GM12878 (cell line): ENCODE data around the gene VASP. TPM values are rescaled to one million over a fixed set of nuclear protein-coding genes. Genes with fewer than 3 reads are reported as not detected.

Experiments used
- ATAC-seq: fragments of 200-7000 bp; cut with Tn5 transposase; 3 replicates; pipeline ENCODE4 v1.9.1; 2020; ENCODE audit warnings: mild to moderate bottlenecking, moderate library complexity
- BruUV-seq: library from RNA; stranded (reverse); fragments of 400-500 nt; replicated peaks from 2 replicates; lab custom pipeline; 2021; lab: Mats Ljungman, UMichigan
- CTCF ChIA-PET: fragments of 300-600 bp; sonication (Branson Sonifier 250); formaldehyde crosslinking; extraction: SDS; loops from one replicate; lab custom pipeline; 2021; ENCODE audit warnings: inconsistent platforms; lab: Yijun Ruan, JAX
- POLR2A ChIA-PET: fragments of 350-600 bp; formaldehyde crosslinking; extraction: SDS; loops from one replicate; lab custom pipeline; 2021; ENCODE audit warnings: inconsistent platforms; lab: Charles Lee
- RAD21 ChIA-PET: fragments of 300-600 bp; sonication (Branson Sonifier 250); formaldehyde crosslinking; loops from one replicate; lab custom pipeline; 2023; ENCODE audit warnings: antibody characterized with exemption; ENCODE audit not compliant: unreplicated experiment; lab: Charles Lee
- SMC1A ChIA-PET: fragments of 300-600 bp; sonication (Branson Sonifier 250); formaldehyde crosslinking; loops from one replicate; lab custom pipeline; 2023; ENCODE audit not compliant: unreplicated experiment, uncharacterized antibody; lab: Charles Lee
- DNase-seq: peaks from one replicate; pipeline ENCODE4 v3.0.0-alpha.2; 2011; ENCODE audit warnings: low read depth, low spot score
- FAIRE-seq: peaks from 3 replicates; lab custom pipeline; 2011; peaks lifted over from hg19 to GRCh38; lab: Jason Lieb, UNC
- H2AFZ ChIP-seq: 2 replicates; pipeline ENCODE4 v1.6.0; 2011; ENCODE audit warnings: low read depth, low read length, control low read depth; ENCODE audit not compliant: control insufficient read depth
- H3K27ac ChIP-seq: 2 replicates; pipeline ENCODE4 v1.5.1; 2011; ENCODE audit warnings: control low read depth; ENCODE audit not compliant: control insufficient read depth, insufficient read depth
- H3K27me3 ChIP-seq, 2 experiments: replicated peaks in 1 of 2; 2 replicates each; pipeline versions ENCODE4 v1.6.0 to v1.6.1; 2011; ENCODE audit warnings: low read length in 1 of 2; ENCODE audit not compliant: control insufficient read depth in 2 of 2, insufficient read depth in 2 of 2
- H3K36me3 ChIP-seq, 2 experiments: 2 replicates each; pipeline ENCODE4 v1.5.1; 2011; ENCODE audit warnings: low read length in 1 of 2; ENCODE audit not compliant: control insufficient read depth in 2 of 2, insufficient read depth in 2 of 2
- H3K4me1 ChIP-seq: 2 replicates; pipeline ENCODE4 v1.6.1; 2011; ENCODE audit warnings: mild to moderate bottlenecking, low read length, moderate library complexity, mixed read lengths; ENCODE audit not compliant: control insufficient read depth, insufficient read depth
- H3K4me2 ChIP-seq: 2 replicates; pipeline ENCODE4 v1.6.0; 2011; ENCODE audit warnings: control low read depth; ENCODE audit not compliant: control insufficient read depth, insufficient read depth
- H3K4me3 ChIP-seq: fragments of 200-600 bp; sonication (generic); 2 replicates; pipeline ENCODE4 v1.5.1; 2016
- H3K79me2 ChIP-seq: 2 replicates; pipeline ENCODE4 v1.6.0; 2011; ENCODE audit warnings: low read length; ENCODE audit not compliant: control insufficient read depth, insufficient read depth
- H3K9ac ChIP-seq: 2 replicates; pipeline ENCODE4 v1.8.0; 2011; ENCODE audit warnings: low read length, control low read depth, mixed read lengths; ENCODE audit not compliant: control insufficient read depth, insufficient read depth
- H3K9me3 ChIP-seq: replicated peaks from 3 replicates; pipeline ENCODE4 v1.5.1; 2011; ENCODE audit warnings: mild to moderate bottlenecking, low read length; ENCODE audit not compliant: control insufficient read depth, insufficient read depth
- H4K20me1 ChIP-seq: 2 replicates; pipeline ENCODE4 v1.6.0; 2011; ENCODE audit not compliant: control insufficient read depth, insufficient read depth
- ZBTB33 ChIP-seq: fragments of 450-650 bp; IDR thresholded peaks from 2 replicates; pipeline ENCODE4 v1.6.1; 2017; ENCODE audit warnings: mild to moderate bottlenecking
- WGBS: methylation state at CpG from one replicate; pipeline ENCODE4 v1.1.6; 2016; ENCODE audit warnings: low lambda C conversion rate; ENCODE audit not compliant: insufficient replicate concordance, insufficient coverage; ENCODE audit errors: missing lambda C conversion rate; 5-methylcytosine and 5-hydroxymethylcytosine counted together
- in situ Hi-C: fragments of 300-500 bp; cut with MboI; formaldehyde crosslinking; loops from 9 replicates; pipeline ENCODE4 v1.14.3; 2018; ENCODE audit warnings: mixed read lengths
- intact Hi-C: fragments of 100-400 bp; cut with micrococcal nuclease; formaldehyde crosslinking; loops from one replicate; pipeline ENCODE4 v1.14.2; 2022; ENCODE audit not compliant: unreplicated experiment
- polyA plus RNA-seq, 11 experiments: library from polyadenylated mRNA; depleted of rRNA in 4 of 11; unstranded in 6 of 11; stranded (reverse) in 5 of 11; fragments of >200 nt; fragmentation: Nextera tagmentation in 4 of 11; fragmentation: Illumina TruSeq in 1 of 11; extraction: Ambion mirVana in 4 of 11; extraction: Trizol in 1 of 11; gene quantifications; 1 replicate in 1 of 11; 2 replicates in 10 of 11; pipeline versions ENCODE4 v1.2.1 to v1.2.3, GENCODE V29; 2011 to 2016; ENCODE audit warnings: inconsistent platforms in 2 of 11, missing spikeins in 2 of 11, low read depth in 1 of 11
- total RNA-seq, 4 experiments: library from RNA; depleted of rRNA in 3 of 4; stranded (reverse); fragments of >200 nt in 3 of 4; fragmentation: Illumina TruSeq in 1 of 4; extraction: Trizol in 1 of 4; gene quantifications; 2 replicates each; pipeline versions ENCODE4 v1.2.1 to v1.2.3, GENCODE V29; 2013 to 2021
- TF ChIP-seq, protein P1 (sequence below): IDR thresholded peaks from 2 replicates; pipeline ENCODE4 v1.6.1; 2012; ENCODE audit warnings: low read length, inconsistent platforms

VASP gene
- total and polyA plus RNA-seq, 10 of the 15 experiments (the other 5 are each of a cell fraction or from before 2014, with no cell fraction given) = 19.5 to 298 (median 84.8) TPM

GRCh38 chr19:45489216-45489855 is 17.9 kb upstream of the VASP start:
- Histone ChIP-seq H4K20me1 (no peaks in the 10 kb centered on the region), H3K36me3 (no peaks in the 10 kb centered on the region), H3K9me3 (no peaks in the 10 kb centered on the region), H3K27ac (no peak overlapping the region), H3K4me1 (0 out of 2 replicates have a peak, but pooled peaks cover 3% of the 10 kb centered on the region), H3K27me3 (no peaks in the 10 kb centered on the region), H3K9ac (no peak overlapping the region), H3K4me2 (no peak overlapping the region), H3K79me2 (no peaks in the 10 kb centered on the region), H2AFZ (no peak overlapping the region), H3K4me3 (no peak overlapping the region)
- ChIA-PET RAD21 (interaction anchor here (1.3 to 1.6 kb wide), 3 partner anchors 11 to 153 kb away, joined by 4 to 6 read pairs (median 5); no protein-coding TSS in a partner anchor), POLR2A (interaction anchor here (0.8 kb wide), 1 partner anchor 11 kb away, joined by 3 read pairs; no protein-coding TSS in a partner anchor), CTCF (interaction anchor here (0.6 to 2.6 kb wide), 5 partner anchors 11 to 152 kb away, joined by 3 to 12 read pairs (median 3); no protein-coding TSS in a partner anchor), SMC1A (interaction anchor here (0.6 kb wide), 1 partner anchor 179 kb away, joined by 3 read pairs; the partner anchor contains the start of gene GIPR)
- ATAC-seq = no peak
- FAIRE-seq = no peak
- DNase-seq = no peak
- WGBS = 64% methylated on average over 20 of the region's 20 CpGs
- TF ChIP-seq, protein P1, sequence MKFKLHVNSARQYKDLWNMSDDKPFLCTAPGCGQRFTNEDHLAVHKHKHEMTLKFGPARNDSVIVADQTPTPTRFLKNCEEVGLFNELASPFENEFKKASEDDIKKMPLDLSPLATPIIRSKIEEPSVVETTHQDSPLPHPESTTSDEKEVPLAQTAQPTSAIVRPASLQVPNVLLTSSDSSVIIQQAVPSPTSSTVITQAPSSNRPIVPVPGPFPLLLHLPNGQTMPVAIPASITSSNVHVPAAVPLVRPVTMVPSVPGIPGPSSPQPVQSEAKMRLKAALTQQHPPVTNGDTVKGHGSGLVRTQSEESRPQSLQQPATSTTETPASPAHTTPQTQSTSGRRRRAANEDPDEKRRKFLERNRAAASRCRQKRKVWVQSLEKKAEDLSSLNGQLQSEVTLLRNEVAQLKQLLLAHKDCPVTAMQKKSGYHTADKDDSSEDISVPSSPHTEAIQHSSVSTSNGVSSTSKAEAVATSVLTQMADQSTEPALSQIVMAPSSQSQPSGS = no peak
- TF ChIP-seq ZBTB33 = no peak
- intact Hi-C loops (loop anchor here (10.0 kb wide), 1 partner anchor 395 kb away; the partner anchor contains the start of gene PPP1R37), in situ Hi-C loops (no loop called here)
- no TSS peak for BruUV-seq
